Measurements from ENCODE around the gene MPHOSPH6.

MPHOSPH6 gene

GRCh38 chr16:82156761-82157533, 13.1 kb downstream of the MPHOSPH6 start:
- in situ Hi-C loops (cut with HindIII; ENCODE audit: low sequenced_read_pairs): no loop called here
- no peak for TF ChIP-seq CTCF (IDR thresholded peaks at IDR 0.05; ENCODE audit: low read depth, low read length, missing control alignments)
- no peak for DNase-seq (ENCODE audit: low read depth)
- no peak overlapping the region for H3K4me3 ChIP-seq (ENCODE audit: low read depth, low read length)

GRCh38 chr16:82152641-82153112, 17.3 kb downstream of the MPHOSPH6 start:
- H3K4me3 ChIP-seq (ENCODE audit: low read depth, low read length): no peak overlapping the region
- in situ Hi-C loops (cut with HindIII; ENCODE audit: low sequenced_read_pairs): loop anchor here (5.0 kb wide), 1 partner anchor 35 kb away; no protein-coding TSS in a partner anchor
- no peak for DNase-seq (ENCODE audit: low read depth)
- TF ChIP-seq CTCF (IDR thresholded peaks at IDR 0.05; ENCODE audit: low read depth, low read length, missing control alignments): no peak

GRCh38 chr16:82152196-82152595, 17.8 kb downstream of the MPHOSPH6 start:
- TF ChIP-seq CTCF (IDR thresholded peaks at IDR 0.05; ENCODE audit: low read depth, low read length, missing control alignments): no peak
- no peak for DNase-seq (ENCODE audit: low read depth)
- no peak overlapping the region for H3K4me3 ChIP-seq (ENCODE audit: low read depth, low read length)
- in situ Hi-C loops (cut with HindIII; ENCODE audit: low sequenced_read_pairs): loop anchor here (5.0 kb wide), 1 partner anchor 35 kb away; no protein-coding TSS in a partner anchor

GRCh38 chr16:82150549-82150948, 19.5 kb downstream of the MPHOSPH6 start:
- H3K4me3 ChIP-seq (ENCODE audit: low read depth, low read length): no peak overlapping the region
- no peak for TF ChIP-seq CTCF (IDR thresholded peaks at IDR 0.05; ENCODE audit: low read depth, low read length, missing control alignments)
- no peak for DNase-seq (ENCODE audit: low read depth)
- in situ Hi-C loops (cut with HindIII; ENCODE audit: low sequenced_read_pairs): loop anchor here (5.0 kb wide), 1 partner anchor 37 kb away; no protein-coding TSS in a partner anchor

GRCh38 chr16:82149536-82149935, 20.5 kb downstream of the MPHOSPH6 start:
- no peak for DNase-seq (ENCODE audit: low read depth)
- H3K4me3 ChIP-seq (ENCODE audit: low read depth, low read length): no peak overlapping the region
- TF ChIP-seq CTCF (IDR thresholded peaks at IDR 0.05; ENCODE audit: low read depth, low read length, missing control alignments): no peak
- in situ Hi-C loops (cut with HindIII; ENCODE audit: low sequenced_read_pairs): no loop called here

- in situ Hi-C loops (cut with HindIII; ENCODE audit: low sequenced_read_pairs): no loop called here
- no peak overlapping the region for H3K4me3 ChIP-seq (ENCODE audit: low read depth, low read length)
- DNase-seq (ENCODE audit: low read depth): no peak
- no peak for TF ChIP-seq CTCF (IDR thresholded peaks at IDR 0.05; ENCODE audit: low read depth, low read length, missing control alignments)
Measured at GRCh38 chr16:82147546-82147945, 22.5 kb downstream of the MPHOSPH6 start.
